CD4-positive, alpha-beta T cell treated with Interleukin-17A for 4 hours (primary cell): ENCODE measurements around the gene CEBPE.

Experiments
- DNase-seq: peaks from one replicate; pipeline ENCODE4 v3.0.0-alpha.2; 2020; ENCODE audit warnings: mixed read lengths

Gene CEBPE

DNA sequence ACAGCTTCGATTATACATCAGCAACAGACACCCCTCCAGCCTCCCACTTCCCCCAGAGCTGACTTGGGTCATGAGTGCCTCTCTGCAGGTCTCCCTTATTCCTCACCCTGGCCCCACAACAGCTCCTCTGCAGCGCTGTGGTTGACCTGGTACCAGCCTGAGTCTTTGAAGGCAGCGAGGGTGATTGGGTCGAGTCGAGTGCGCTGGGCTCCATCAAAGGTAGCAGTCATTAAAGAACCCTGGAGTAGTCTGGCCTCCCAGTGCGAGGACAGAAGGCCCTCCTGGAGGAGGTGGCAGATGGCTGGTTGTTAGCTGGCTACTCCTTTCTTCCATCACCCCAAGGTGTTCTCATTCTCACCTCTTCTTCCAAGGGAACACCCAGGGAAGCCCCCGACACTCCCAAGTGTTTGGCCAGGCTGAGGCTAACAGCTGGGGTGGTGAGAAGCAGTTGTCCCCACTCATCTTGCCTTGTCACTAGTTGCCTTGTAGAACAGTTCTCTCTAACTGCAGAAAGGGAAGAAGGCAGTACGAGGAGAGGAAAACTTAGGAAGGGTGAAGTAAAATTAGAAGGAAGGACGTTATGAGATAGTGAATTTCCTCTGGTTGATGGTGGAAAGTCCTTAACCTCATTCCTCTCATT lies 16.9 kb downstream of the CEBPE start:
- no peak for DNase-seq

DNA sequence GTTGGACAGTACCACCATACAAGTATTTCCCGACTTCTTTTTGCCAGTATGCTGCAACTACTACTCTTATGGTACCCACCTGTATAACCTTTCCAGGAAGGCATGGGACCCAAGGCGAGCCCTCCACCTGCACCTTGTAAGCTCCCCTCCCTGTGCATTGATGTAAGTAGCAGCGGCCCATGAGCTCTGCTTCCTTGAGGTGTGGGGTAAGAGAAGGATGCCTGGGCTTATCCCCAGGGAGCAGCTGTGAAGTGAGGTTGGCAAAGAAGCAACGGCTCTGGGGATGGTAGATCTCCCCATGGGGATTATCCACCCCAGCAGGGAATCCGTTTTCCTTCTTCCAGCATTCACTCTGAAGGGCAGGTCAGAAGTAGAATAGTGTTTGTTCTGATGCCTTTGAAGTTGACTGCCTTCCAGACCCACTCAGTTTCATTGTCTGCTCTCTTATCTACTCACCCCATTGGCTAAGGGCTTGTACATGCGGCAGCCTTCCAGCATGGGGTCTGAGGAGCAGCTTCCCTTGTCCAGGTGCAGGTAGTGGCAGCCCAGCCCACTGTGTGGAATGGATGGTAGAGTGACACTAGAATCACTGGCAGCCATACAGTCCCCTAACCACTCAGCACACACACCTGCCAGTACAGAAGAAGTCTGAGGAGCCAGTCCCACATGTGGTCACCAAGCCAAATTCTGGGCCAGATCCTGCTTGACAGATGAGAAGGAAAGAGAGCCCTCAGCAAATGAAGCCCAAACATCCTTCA lies 17.7 kb downstream of the CEBPE start:
- DNase-seq = no peak

- DNase-seq = no peak
These were observed 19.7 kb downstream of the CEBPE start for GRCh38 chr14:23099212-23099861.

DNA sequence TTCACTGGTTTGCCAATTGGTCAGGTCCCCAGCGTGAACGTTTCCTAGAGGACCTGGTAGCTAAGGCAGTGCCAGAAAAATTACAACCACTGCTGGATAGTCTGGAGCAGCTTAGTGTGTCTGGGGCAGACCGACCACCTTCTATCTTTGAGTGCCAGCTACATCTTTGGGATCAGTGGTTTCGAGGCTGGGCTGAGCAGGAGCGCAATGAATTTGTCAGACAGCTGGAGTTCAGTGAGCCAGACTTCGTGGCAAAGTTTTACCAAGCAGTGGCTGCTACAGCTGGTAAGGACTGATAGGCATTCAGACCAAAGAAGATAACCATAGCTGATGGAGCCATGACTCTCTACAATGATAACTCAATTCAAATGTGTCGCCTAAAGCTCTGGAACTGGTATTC lies 21.3 kb downstream of the CEBPE start:
- DNase-seq = no peak

DNA sequence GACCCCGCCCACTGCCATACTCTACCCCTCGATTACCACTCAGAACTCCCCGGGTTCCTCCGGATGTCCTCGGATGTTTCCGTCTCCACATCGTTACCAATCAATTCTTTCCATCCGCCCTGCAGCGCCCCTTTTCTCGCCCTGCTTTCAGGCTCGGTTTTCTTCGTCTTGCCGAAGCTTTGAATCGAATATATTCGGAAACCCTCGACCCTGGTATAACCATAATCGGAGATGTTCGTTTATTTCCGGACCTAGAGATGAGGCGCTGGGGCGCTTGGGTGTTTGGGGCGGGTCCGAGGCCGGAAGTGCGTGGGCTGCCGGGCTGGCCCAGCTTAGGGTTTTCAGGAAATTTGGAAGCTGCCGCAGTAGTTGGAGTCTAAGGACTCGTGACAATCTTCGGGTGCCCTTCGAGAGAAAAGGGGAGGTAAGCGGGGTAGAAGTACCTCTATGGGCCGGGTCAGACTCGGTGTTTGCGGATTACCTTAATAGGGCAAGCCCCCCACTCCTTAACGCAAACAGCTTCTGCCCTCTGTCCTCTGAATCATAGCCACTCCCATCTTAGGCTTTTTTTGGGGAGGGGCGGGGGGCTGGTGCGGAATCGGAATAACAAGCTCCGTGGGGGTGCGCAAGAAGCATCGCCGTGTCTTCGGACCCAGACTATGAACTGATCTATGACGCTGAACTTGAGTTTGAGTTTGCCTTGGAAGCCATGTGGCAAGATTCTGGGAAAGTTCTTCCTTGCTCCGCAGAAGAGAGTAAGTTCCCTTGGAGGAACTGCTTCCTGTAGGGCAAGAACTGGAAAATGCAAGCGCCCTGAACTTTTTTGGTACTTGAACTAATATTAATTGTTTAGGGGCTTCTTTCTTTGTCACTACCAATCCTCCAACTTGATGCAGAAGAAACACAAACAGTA lies 23.6 kb downstream of the CEBPE start, which contains the start of gene C14orf119:
TSS of gene C14orf119 (plus strand) at position 310 of the 913 bp plus-strand sequence. CDS start 2,154 bp downstream, outside the sequence.
- DNase-seq = peak; percentile 99

- DNase-seq = peak; percentile 75
These were observed 24.3 kb downstream of the CEBPE start, which contains the start of gene ACIN1 for GRCh38 chr14:23094666-23095195. Gene ACIN1, minus strand, starts transcription at chr14:23095136. Its CDS starts 24 bp downstream, at chr14:23095112.

DNA sequence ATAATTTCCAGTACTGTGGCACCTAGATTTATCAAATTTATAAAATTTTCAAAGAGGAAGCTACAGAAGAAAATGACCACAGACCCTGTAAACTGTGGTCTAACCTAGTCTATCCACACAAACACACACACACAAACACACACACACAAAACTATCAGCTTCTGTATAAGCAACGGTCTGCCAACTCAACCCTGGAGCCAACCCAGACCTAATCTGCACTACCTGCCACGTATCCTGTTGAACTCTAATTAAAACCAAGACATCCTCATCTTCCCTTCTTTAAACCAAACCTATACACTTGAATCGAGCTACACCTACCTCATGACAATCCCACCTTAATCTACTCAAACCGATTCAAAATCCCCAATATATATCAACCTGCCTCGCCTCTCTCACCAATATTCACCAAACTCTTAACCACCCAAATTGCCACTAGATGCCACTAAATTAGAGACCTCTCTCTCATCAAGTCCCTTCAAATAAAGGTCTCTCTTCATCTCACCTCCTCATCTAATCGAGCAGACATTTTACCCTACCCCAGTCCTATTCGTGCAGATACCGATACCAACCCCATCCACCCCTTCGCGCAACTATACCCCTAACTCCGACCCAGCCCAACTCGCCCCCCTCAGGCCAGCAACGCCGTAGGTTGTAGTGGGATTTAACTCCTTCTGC lies 24.9 kb downstream of the CEBPE start:
- DNase-seq = no peak

GRCh38 chr14:23093526-23093925 lies 25.5 kb downstream of the CEBPE start:
- DNase-seq = no peak

DNA sequence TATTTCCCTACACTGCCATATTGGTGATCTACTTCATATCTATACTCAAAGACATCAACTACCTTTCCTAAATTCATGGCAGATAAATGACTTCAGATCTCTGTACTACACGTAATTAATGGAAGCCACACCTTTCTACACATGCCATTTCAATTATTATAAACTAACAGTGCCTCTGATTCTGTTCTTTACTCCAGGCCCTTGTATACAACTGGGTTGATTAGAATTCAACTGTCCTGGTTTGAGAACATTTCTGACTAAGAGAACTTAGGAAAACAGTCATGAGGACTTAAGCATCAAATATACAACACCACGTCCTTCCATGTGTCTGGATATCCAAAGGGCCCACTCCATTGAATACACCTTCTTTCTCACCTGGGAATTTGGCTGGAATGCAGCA lies 26.0 kb downstream of the CEBPE start:
- DNase-seq = no peak

DNA sequence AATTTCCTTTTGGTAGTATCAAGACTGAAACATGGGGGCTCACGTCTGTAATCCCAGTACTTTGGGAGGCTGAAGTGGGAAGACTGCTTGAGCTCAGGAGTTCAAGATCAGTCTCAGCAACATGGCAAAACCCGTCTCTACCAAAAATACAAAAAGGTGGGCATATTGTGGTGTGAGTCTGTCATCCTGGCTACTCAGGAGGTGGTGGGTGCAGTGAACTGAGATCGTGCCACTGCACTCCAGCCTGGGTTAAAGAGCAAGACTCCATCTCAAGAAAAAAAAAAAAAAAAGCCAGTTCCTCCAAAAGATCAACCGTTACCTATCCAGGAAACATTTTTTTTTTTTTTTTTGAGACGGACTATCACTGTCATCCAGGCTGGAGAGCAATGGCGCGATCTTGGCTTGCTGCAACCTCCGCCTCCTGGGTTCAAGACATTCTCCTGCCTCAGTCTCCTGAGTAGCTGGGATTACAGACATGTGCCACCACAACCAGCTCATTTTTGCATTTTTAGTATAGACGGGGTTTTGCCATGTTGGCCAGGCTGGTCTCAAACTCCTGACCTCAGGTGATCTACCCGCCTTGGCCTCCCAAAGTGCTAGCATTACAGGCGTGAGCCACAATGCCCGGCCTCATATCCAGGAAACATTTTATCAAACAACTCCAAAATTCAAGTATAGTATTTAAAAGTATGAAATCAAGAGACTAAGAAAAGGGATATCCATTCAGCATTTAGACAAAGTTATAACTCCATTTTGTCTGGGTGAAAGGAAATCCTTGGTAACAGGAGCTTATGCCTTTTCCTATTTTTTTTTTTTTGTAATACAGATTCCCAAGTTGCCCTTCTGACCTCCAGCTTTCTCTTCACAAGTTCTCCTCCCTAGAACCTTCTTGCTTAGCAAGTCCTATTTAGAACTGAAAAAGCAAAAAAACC lies 27.5 kb downstream of the CEBPE start:
- no peak for DNase-seq

GRCh38 chr14:23090254-23090636 lies 28.8 kb downstream of the CEBPE start:
- DNase-seq = no peak

GRCh38 chr14:23089498-23090253 lies 29.4 kb downstream of the CEBPE start:
- DNase-seq = no peak

DNA sequence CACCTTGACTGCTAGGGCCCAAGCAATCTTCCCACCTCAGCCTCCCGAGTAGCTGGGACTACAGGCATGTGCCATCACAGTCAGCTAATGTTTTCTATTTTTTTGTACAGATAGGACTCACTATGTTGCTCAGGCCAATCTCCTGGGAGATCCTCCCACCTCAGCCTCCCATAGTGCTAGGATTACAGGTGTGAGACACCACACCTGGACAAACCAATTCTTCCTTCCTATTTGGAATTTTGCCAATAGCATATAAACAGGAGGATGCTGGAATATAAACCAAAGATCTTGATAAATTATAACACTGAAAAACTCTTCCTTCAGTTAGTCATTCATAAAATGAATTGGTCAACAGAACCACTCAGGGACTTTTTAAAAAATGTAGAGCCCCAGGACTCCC lies 32.5 kb downstream of the CEBPE start:
- DNase-seq = no peak

- DNase-seq = no peak
These were observed 33.6 kb downstream of the CEBPE start for GRCh38 chr14:23085458-23085857.

GRCh38 chr14:23080474-23080873 lies 38.6 kb downstream of the CEBPE start:
- no peak for DNase-seq

DNA sequence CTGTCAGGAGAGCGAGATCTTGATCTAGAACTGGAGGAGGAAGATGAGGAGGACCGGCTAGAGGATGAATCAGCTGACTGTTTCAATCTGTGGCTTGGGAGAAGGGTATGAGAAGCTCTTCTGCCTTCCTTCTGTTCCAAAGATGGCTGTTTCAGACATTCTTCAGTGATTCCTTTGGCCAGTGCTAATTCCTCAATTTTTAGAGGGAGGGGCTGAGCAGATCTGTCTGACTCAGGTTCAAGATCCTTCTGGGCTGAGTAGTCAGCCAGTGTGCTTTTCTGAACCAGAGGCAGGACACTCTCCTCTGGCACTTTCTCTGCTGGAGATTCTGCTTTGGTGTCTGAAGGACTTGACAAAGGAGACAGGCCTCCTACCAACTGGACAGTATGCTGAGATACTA lies 39.3 kb downstream of the CEBPE start:
- DNase-seq = no peak

GRCh38 chr14:23078692-23079116 lies 40.4 kb downstream of the CEBPE start:
- no peak for DNase-seq

DNA sequence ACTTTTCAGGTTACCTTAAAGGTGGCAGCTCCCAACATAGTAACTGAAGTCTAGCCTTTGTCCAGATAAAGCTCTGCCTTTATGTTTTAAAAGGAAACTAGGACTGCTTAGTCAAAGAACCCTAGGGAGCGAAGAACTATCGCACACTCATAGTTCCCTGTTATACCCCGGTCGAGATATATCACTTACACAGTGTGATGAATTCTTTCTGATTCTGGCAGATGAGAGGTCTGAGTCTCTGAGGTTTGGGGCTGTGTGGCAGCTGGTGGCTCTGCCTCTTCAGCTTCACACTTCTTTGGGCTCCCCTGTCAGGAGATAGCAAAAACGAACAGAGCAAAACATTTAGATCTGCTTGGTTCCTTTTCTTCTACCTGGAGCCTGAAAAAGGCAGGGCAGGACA lies 41.1 kb downstream of the CEBPE start:
- DNase-seq = no peak

DNA sequence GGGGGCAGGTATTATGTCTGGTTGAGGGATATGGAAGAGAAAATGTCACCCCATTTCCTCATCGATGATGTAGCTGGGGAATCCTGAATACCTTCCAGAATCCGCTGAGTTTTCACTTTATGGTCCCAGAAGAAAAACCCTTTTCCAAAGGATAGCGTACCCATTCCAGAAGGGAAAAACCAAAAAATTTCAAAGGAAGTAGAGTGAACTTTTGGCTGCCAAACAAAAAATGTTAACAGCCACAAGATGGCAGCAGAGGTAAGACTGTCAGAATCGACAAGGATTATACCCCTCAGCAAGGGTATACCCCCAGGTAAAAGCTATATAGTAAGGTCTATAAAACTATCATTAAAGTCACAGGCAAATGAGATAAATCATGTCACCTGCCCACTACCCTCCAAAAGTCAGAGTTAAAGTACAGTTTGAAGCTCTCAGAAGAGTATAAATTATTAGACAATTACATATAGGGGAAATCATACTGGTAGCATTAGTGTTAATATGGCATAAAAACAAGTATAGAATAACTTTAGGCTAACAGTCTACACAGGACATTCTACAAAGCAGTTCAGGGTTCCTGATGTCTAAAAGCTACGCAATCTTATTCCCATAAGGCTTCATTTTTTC lies 42.2 kb downstream of the CEBPE start:
- peak; percentile 41 for DNase-seq
